ENCODE measurements around the gene ACADS.

The ACADS gene

DNA sequence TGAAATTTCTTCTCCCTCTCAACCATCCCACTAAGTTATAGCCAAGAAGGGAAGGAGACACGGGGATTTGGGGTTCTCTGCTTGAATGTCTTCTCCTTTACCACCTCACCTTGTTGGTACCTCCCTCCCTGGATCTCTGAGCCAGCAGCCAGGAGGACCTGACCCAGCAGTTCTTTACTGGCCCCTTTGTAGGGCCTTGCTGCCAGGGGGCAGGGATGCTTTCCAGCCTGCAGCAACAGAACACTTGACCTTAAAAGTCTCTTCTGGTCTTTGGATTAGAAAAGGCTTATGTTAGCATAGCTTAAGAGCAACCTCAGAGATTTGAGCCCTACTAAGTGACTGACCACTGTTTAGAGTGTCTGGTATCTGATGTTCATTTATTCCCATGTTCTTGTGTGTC is 28.3 kb upstream of the ACADS start:
- H3K4me3 Mint-ChIP-seq: no peak overlapping the region
- TF ChIP-seq, protein P1, sequence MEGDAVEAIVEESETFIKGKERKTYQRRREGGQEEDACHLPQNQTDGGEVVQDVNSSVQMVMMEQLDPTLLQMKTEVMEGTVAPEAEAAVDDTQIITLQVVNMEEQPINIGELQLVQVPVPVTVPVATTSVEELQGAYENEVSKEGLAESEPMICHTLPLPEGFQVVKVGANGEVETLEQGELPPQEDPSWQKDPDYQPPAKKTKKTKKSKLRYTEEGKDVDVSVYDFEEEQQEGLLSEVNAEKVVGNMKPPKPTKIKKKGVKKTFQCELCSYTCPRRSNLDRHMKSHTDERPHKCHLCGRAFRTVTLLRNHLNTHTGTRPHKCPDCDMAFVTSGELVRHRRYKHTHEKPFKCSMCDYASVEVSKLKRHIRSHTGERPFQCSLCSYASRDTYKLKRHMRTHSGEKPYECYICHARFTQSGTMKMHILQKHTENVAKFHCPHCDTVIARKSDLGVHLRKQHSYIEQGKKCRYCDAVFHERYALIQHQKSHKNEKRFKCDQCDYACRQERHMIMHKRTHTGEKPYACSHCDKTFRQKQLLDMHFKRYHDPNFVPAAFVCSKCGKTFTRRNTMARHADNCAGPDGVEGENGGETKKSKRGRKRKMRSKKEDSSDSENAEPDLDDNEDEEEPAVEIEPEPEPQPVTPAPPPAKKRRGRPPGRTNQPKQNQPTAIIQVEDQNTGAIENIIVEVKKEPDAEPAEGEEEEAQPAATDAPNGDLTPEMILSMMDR (IDR thresholded peaks at IDR 0.05): no peak
- DNase-seq: no peak
- H3K4me1 Mint-ChIP-seq: peaks cover 19% of the 10 kb centered on the region
- H3K9me3 Mint-ChIP-seq: no peaks in the 10 kb centered on the region
- H3K36me3 Mint-ChIP-seq (ENCODE audit: low read depth): peaks cover 76% of the 10 kb centered on the region
- no peak overlapping the region for H3K27ac Mint-ChIP-seq
- peaks cover 4% of the 10 kb centered on the region for H3K27me3 Mint-ChIP-seq (ENCODE audit: low read depth, poor library complexity)

- TF ChIP-seq, protein P1 (IDR thresholded peaks at IDR 0.05): no peak
- H3K4me1 Mint-ChIP-seq: peaks cover 6% of the 10 kb centered on the region
- no peaks in the 10 kb centered on the region for H3K9me3 Mint-ChIP-seq
- peaks cover 3% of the 10 kb centered on the region for H3K27me3 Mint-ChIP-seq (ENCODE audit: low read depth, poor library complexity)
- peaks cover 71% of the 10 kb centered on the region for H3K36me3 Mint-ChIP-seq (ENCODE audit: low read depth)
- no peak overlapping the region for H3K4me3 Mint-ChIP-seq
- no peak for DNase-seq
- peak overlapping the region; percentile 64 for H3K27ac Mint-ChIP-seq
These were observed 27.0 kb upstream of the ACADS start for GRCh38 chr12:120698665-120699064.

- Mint-ChIP-seq H3K4me1 (no peaks in the 10 kb centered on the region), H3K9me3 (no peaks in the 10 kb centered on the region), H3K4me3 (no peak overlapping the region)
These were observed 26.1 kb upstream of the ACADS start for GRCh38 chr12:120699553-120699952.

GRCh38 chr12:120700886-120701285 is 24.7 kb upstream of the ACADS start:
- no peaks in the 10 kb centered on the region for H3K9me3 Mint-ChIP-seq
- H3K4me3 Mint-ChIP-seq: no peak overlapping the region
- DNase-seq: no peak
- peaks cover 60% of the 10 kb centered on the region for H3K36me3 Mint-ChIP-seq (ENCODE audit: low read depth)
- TF ChIP-seq, protein P1 (IDR thresholded peaks at IDR 0.05): no peak
- H3K27me3 Mint-ChIP-seq (ENCODE audit: low read depth, poor library complexity): no peaks in the 10 kb centered on the region
- H3K27ac Mint-ChIP-seq: peak overlapping the region; percentile 6
- H3K4me1 Mint-ChIP-seq: no peaks in the 10 kb centered on the region

More at GRCh38 chr12:120699553-120699952, 26.1 kb upstream of the ACADS start:
- DNase-seq: no peak
- H3K36me3 Mint-ChIP-seq (ENCODE audit: low read depth): peaks cover 62% of the 10 kb centered on the region
- TF ChIP-seq, protein P1 (IDR thresholded peaks at IDR 0.05): no peak
- H3K27ac Mint-ChIP-seq: peak overlapping the region; percentile 13
- H3K27me3 Mint-ChIP-seq (ENCODE audit: low read depth, poor library complexity): no peaks in the 10 kb centered on the region

DNA sequence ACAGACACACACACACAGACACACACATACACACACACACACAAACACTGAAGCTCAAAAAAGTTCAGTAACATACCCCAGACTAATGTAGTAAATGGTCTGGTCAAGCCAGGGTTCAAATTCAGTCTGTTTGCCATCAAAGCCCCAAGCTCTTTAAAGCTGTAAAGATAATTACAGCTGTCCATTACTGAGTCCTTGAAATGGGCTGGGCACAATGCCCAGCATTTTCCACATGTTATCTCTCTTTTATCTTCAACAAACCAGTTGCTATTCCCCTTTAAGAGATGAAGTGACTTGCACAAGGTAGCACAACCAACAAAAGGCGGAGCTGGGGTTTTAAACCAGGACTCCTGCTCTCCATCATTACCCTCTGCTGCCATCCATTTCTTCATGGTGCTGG is 23.0 kb upstream of the ACADS start:
- H3K9me3 Mint-ChIP-seq: no peaks in the 10 kb centered on the region

More for the DNA sequence above, 23.0 kb upstream of the ACADS start:
- no peak overlapping the region for H3K27ac Mint-ChIP-seq
- peaks cover 44% of the 10 kb centered on the region for H3K36me3 Mint-ChIP-seq (ENCODE audit: low read depth)
- TF ChIP-seq, protein P1 (IDR thresholded peaks at IDR 0.05): no peak
- no peak for DNase-seq
- H3K4me3 Mint-ChIP-seq: no peak overlapping the region
- no peaks in the 10 kb centered on the region for H3K4me1 Mint-ChIP-seq
- H3K27me3 Mint-ChIP-seq (ENCODE audit: low read depth, poor library complexity): no peaks in the 10 kb centered on the region
